Hepatocyte (in vitro differentiated cells): ENCODE data around the gene MCTS1. TPM values are rescaled to one million over a fixed set of nuclear protein-coding genes. Genes with fewer than 3 reads are reported as not detected.

Source experiments
- DNase-seq: peaks from one replicate; pipeline ENCODE4 v3.0.0-alpha.2; 2016; ENCODE audit warnings: low spot score
- H2AFZ ChIP-seq: fragments of 200-600 bp; sonication (generic); 2 replicates; pipeline ENCODE4 v1.6.0; 2016; ENCODE audit warnings: antibody characterized with exemption, mild to moderate bottlenecking
- H3K27ac ChIP-seq: fragments of 200-600 bp; sonication (generic); 2 replicates; pipeline ENCODE4 v1.5.1; 2016; ENCODE audit warnings: mild to moderate bottlenecking
- H3K27me3 ChIP-seq: fragments of 200-600 bp; sonication (generic); 2 replicates; pipeline ENCODE4 v1.6.1; 2016
- H3K36me3 ChIP-seq: fragments of 200-600 bp; sonication (generic); replicated peaks from 2 replicates; pipeline ENCODE4 v1.5.1; 2016; ENCODE audit warnings: low read depth; ENCODE audit not compliant: insufficient read depth
- H3K4me1 ChIP-seq: fragments of 200-600 bp; sonication (generic); 2 replicates; pipeline ENCODE4 v1.5.1; 2016; ENCODE audit warnings: mild to moderate bottlenecking, moderate library complexity; ENCODE audit not compliant: insufficient read depth
- H3K4me2 ChIP-seq: fragments of 200-600 bp; sonication (generic); 2 replicates; pipeline ENCODE4 v1.6.0; 2016
- H3K4me3 ChIP-seq: fragments of 200-600 bp; sonication (generic); 2 replicates; pipeline ENCODE4 v1.5.1; 2016; ENCODE audit warnings: mild to moderate bottlenecking
- H3K79me2 ChIP-seq: fragments of 200-600 bp; sonication (generic); 2 replicates; pipeline ENCODE4 v1.6.0; 2017; ENCODE audit warnings: mild to moderate bottlenecking
- H3K9me2 ChIP-seq: fragments of 200-600 bp; sonication (generic); replicated peaks from 2 replicates; pipeline ENCODE4 v1.6.0; 2017; ENCODE audit warnings: mild to moderate bottlenecking; ENCODE audit not compliant: insufficient read depth
- H3K9me3 ChIP-seq: fragments of 200-600 bp; sonication (generic); 2 replicates; pipeline ENCODE4 v1.5.1; 2016; ENCODE audit warnings: low read depth, mild to moderate bottlenecking
- H4K20me1 ChIP-seq: fragments of 200-600 bp; sonication (generic); 2 replicates; pipeline ENCODE4 v1.6.0; 2016; ENCODE audit warnings: mild to moderate bottlenecking; ENCODE audit not compliant: insufficient read depth, poor library complexity, severe bottlenecking
- CTCF ChIP-seq: fragments of 200-600 bp; sonication (generic); IDR thresholded peaks from 2 replicates; pipeline ENCODE4 v1.5.1; 2016; ENCODE audit warnings: antibody characterized with exemption, mild to moderate bottlenecking; ENCODE audit not compliant: poor library complexity
- EZH2 ChIP-seq: fragments of 200-600 bp; sonication (generic); IDR thresholded peaks from 2 replicates; pipeline ENCODE4 v1.6.1; 2016; ENCODE audit warnings: antibody characterized with exemption, mild to moderate bottlenecking, borderline replicate concordance
- EZH2phosphoT487 ChIP-seq: fragments of 200-600 bp; sonication (generic); IDR thresholded peaks from one replicate; pipeline ENCODE4 v1.6.1; 2018; ENCODE audit warnings: antibody characterized with exemption, mild to moderate bottlenecking, low read depth, moderate library complexity; ENCODE audit not compliant: unreplicated experiment, severe bottlenecking
- WGBS: methylation state at CpG from one replicate; pipeline ENCODE4 v1.1.6; 2016; ENCODE audit warnings: low lambda C conversion rate; ENCODE audit errors: missing lambda C conversion rate; 5-methylcytosine and 5-hydroxymethylcytosine counted together
- polyA plus RNA-seq: library from polyadenylated mRNA; unstranded; fragments of >200 nt; fragmentation: Nextera tagmentation; extraction: Ambion mirVana; gene quantifications from 2 replicates; pipeline ENCODE4 v1.2.1, GENCODE V29; 2016
- total RNA-seq: library from RNA; depleted of rRNA; stranded (reverse); fragments of >200 nt; gene quantifications from 2 replicates; pipeline ENCODE4 v1.2.3, GENCODE V29; 2014

MCTS1 gene
- total RNA-seq (44.6 and 46.0 TPM in 2 replicates), polyA plus RNA-seq (66.5 and 72.6 TPM in 2 replicates)

- H3K4me1 ChIP-seq, result no peaks in the 10 kb centered on the region
- no peaks in the 10 kb centered on the region for H3K9me2 ChIP-seq
- H3K79me2 ChIP-seq, result peaks cover 18% of the 10 kb centered on the region
- no peaks in the 10 kb centered on the region for H3K27me3 ChIP-seq
- H3K36me3 ChIP-seq, result no peaks in the 10 kb centered on the region
- peak within 1 kb of the TSS; percentile 50 for H2AFZ ChIP-seq
- no peaks in the 10 kb centered on the region for H4K20me1 ChIP-seq
- peak within 1 kb of the TSS; percentile 76 for H3K4me2 ChIP-seq
- H3K9me3 ChIP-seq, result no peaks in the 10 kb centered on the region
- DNase-seq, result peak; percentile 91
- 41% methylated on average over 31 of the region's 31 CpGs for WGBS
- peak within 1 kb of the TSS; percentile 97 for H3K27ac ChIP-seq
- peak within 1 kb of the TSS; percentile 47 for H3K4me3 ChIP-seq
- TF ChIP-seq EZH2phosphoT487 (no peak), EZH2 (no peak), CTCF (no peak)
These were observed at the start of gene MCTS1 for GRCh38 chrX:120603707-120604360. TSS of gene MCTS1 (plus strand) at chrX:120604101. CDS start at chrX:120604237, 136 bp downstream.

- H3K27me3 ChIP-seq, result no peaks in the 10 kb centered on the region
- no peak for DNase-seq
- H3K9me3 ChIP-seq, result no peaks in the 10 kb centered on the region
- peaks cover 62% of the 10 kb centered on the region for H3K79me2 ChIP-seq
- 78% methylated on average over 5 of the region's 5 CpGs for WGBS
- TF ChIP-seq CTCF (no peak), EZH2 (no peak), EZH2phosphoT487 (no peak)
- no peak overlapping the region for H3K27ac ChIP-seq
- H2AFZ ChIP-seq, result no peak overlapping the region
- H3K36me3 ChIP-seq, result no peaks in the 10 kb centered on the region
- no peaks in the 10 kb centered on the region for H3K4me1 ChIP-seq
- H3K4me2 ChIP-seq, result no peak overlapping the region
- H4K20me1 ChIP-seq, result peaks cover 8% of the 10 kb centered on the region
- H3K4me3 ChIP-seq, result no peak overlapping the region
- no peaks in the 10 kb centered on the region for H3K9me2 ChIP-seq
These were observed 47.6 kb upstream of the MCTS1 start for GRCh38 chrX:120556251-120556650.

GRCh38 chrX:120559804-120560203 is 44.1 kb upstream of the MCTS1 start:
- H3K4me1 ChIP-seq, result peaks cover 4% of the 10 kb centered on the region

More at GRCh38 chrX:120559804-120560203, 44.1 kb upstream of the MCTS1 start:
- Histone ChIP-seq H3K4me2 (peak overlapping the region; percentile 76), H3K36me3 (no peaks in the 10 kb centered on the region), H3K9me2 (no peaks in the 10 kb centered on the region), H2AFZ (no peak overlapping the region), H3K27ac (peak overlapping the region; percentile 99), H3K9me3 (no peaks in the 10 kb centered on the region), H3K79me2 (peaks cover 45% of the 10 kb centered on the region), H3K27me3 (no peaks in the 10 kb centered on the region), H4K20me1 (peaks cover 8% of the 10 kb centered on the region), H3K4me3 (peak overlapping the region; percentile 50)
- no peak for DNase-seq
- TF ChIP-seq EZH2phosphoT487, result no peak
- TF ChIP-seq CTCF, result no peak
- no peak for TF ChIP-seq EZH2
- 26% methylated on average over 7 of the region's 7 CpGs for WGBS
